Measurements from ENCODE around the gene PATL1. TPM values are rescaled to one million over a fixed set of nuclear protein-coding genes. Genes with fewer than 3 reads are reported as not detected.

The PATL1 gene
- total RNA-seq, 1 experiment from 2014 or later: 55.0 TPM

DNA sequence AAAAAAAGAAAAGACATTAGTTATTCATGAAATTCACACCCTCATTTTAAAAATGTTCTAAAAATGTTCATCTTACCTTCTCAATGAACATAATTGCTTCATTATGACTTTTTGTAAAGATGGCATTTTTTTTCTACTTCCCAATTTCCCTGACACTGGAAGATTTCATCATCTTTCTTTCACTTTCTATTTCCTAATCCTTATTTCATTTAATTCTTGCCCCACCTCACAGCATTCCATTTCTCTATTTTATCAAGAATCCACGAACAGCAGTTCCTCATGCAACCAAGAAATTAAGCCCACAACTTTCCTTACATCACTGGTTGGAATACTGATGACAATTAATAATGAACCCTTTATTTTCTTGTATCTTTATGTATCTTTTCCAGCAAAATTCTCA is 1.9 kb downstream of the PATL1 start:
- intact Hi-C loops (cut with micrococcal nuclease; ENCODE audit: unreplicated experiment): loop anchor here (5.0 kb wide), 1 partner anchor 480 kb away; no protein-coding TSS in a partner anchor
- CTCF ChIA-PET: no interaction called here

DNA sequence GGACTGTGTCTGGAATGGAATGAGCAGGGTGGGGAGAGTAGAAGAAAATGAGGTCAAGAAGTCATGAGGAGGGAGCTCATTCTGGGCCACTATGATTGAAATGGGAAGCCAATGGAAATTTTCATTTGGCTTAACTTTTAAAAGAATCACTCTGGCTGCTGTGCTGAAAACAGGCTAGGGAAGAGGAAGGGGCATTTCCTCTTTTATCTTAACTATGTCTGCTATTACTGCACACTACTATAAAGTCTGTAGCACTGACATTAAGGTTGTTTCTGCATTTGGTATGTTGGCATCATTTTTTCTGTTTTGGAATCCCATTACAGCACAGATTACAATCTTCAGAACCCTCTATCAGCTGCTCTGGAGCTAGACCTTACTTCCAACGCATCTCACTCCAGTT is 8.2 kb downstream of the PATL1 start:
- Histone ChIP-seq H3K4me2 (no peak overlapping the region), H3K36me3 (ENCODE audit: low read depth) (peaks cover 62% of the 10 kb centered on the region), H3K27ac (no peak overlapping the region), H3K9me2 (ENCODE audit: insufficient read depth) (no peaks in the 10 kb centered on the region), H4K20me1 (ENCODE audit: insufficient read depth) (peaks cover 25% of the 10 kb centered on the region), H3K4me1 (replicated peaks; ENCODE audit: insufficient read depth) (no peaks in the 10 kb centered on the region), H3K9me3 (ENCODE audit: insufficient read depth, low read depth) (no peaks in the 10 kb centered on the region), H3F3A (ENCODE audit: insufficient read depth, low read depth) (peaks cover 7% of the 10 kb centered on the region; the same call in 1 of the 2 replicates), H2AFZ (no peak overlapping the region), H3K27me3 (ENCODE audit: insufficient read depth, low read depth) (no peaks in the 10 kb centered on the region), H3K4me3 (no peak overlapping the region), H3K79me2 (ENCODE audit: low read depth) (peaks cover 38% of the 10 kb centered on the region)
- BruUV-seq (replicated peaks): no TSS peak
- intact Hi-C loops (cut with micrococcal nuclease; ENCODE audit: unreplicated experiment): no loop called here
- TF ChIP-seq EZH2 (IDR thresholded peaks at IDR 0.05; ENCODE audit: low read depth): no peak
- TF ChIP-seq, protein P1, sequence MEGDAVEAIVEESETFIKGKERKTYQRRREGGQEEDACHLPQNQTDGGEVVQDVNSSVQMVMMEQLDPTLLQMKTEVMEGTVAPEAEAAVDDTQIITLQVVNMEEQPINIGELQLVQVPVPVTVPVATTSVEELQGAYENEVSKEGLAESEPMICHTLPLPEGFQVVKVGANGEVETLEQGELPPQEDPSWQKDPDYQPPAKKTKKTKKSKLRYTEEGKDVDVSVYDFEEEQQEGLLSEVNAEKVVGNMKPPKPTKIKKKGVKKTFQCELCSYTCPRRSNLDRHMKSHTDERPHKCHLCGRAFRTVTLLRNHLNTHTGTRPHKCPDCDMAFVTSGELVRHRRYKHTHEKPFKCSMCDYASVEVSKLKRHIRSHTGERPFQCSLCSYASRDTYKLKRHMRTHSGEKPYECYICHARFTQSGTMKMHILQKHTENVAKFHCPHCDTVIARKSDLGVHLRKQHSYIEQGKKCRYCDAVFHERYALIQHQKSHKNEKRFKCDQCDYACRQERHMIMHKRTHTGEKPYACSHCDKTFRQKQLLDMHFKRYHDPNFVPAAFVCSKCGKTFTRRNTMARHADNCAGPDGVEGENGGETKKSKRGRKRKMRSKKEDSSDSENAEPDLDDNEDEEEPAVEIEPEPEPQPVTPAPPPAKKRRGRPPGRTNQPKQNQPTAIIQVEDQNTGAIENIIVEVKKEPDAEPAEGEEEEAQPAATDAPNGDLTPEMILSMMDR (conservative IDR thresholded peaks at IDR 0.05): no peak
- DNase-seq: no peak
- ChIA-PET CTCF (no interaction called here), POLR2A (ENCODE audit: unreplicated experiment) (no interaction called here)

More for the DNA sequence above, 1.9 kb downstream of the PATL1 start:
- Histone ChIP-seq H3F3A (ENCODE audit: insufficient read depth, low read depth) (peaks cover 23% of the 10 kb centered on the region; the same call in 1 of the 2 replicates), H3K79me2 (ENCODE audit: low read depth) (peaks cover 53% of the 10 kb centered on the region), H2AFZ (no peak overlapping the region), H4K20me1 (ENCODE audit: insufficient read depth) (peaks cover 25% of the 10 kb centered on the region), H3K9me3 (ENCODE audit: insufficient read depth, low read depth) (no peaks in the 10 kb centered on the region), H3K27me3 (ENCODE audit: insufficient read depth, low read depth) (no peaks in the 10 kb centered on the region), H3K4me2 (peak overlapping the region; percentile 84), H3K4me3 (peak overlapping the region; percentile 81; the same call in 1 of the 2 replicates), H3K4me1 (replicated peaks; ENCODE audit: insufficient read depth) (peaks cover 25% of the 10 kb centered on the region), H3K36me3 (ENCODE audit: low read depth) (peaks cover 36% of the 10 kb centered on the region), H3K9me2 (ENCODE audit: insufficient read depth) (no peaks in the 10 kb centered on the region), H3K27ac (no peak overlapping the region)
- BruUV-seq (replicated peaks): no TSS peak
- TF ChIP-seq, protein P1 (conservative IDR thresholded peaks at IDR 0.05): no peak
- no peak for TF ChIP-seq EZH2 (IDR thresholded peaks at IDR 0.05; ENCODE audit: low read depth)
- POLR2A ChIA-PET (ENCODE audit: unreplicated experiment): interaction anchor here (0.7 kb wide), 1 partner anchor 542 kb away, joined by 7 read pairs; no protein-coding TSS in a partner anchor
- no peak for DNase-seq

DNA sequence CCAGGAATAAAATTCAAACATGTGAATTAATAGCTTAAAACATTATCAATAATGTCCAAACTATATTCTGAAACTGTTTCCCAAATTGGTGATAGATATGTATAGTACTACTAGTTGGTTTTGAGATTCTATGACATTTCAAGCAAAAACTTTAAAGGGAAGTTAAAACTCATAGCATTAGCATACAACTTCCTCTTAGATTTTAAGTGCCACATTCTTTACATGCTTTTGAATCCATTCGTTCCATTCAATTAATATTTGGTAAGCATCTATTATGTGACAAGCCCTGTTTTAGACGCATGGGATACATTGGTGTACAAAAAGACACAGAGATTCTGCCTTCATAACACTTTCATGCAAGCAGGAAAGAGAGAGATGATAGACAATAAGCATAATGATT is 8.9 kb downstream of the PATL1 start:
- H3K79me2 ChIP-seq (ENCODE audit: low read depth): peaks cover 36% of the 10 kb centered on the region
- H3K27ac ChIP-seq: no peak overlapping the region
- no peaks in the 10 kb centered on the region for H3K9me3 ChIP-seq (ENCODE audit: insufficient read depth, low read depth)
- intact Hi-C loops (cut with micrococcal nuclease; ENCODE audit: unreplicated experiment): no loop called here
- no TSS peak for BruUV-seq (replicated peaks)
- H3K4me2 ChIP-seq: no peak overlapping the region
- ChIA-PET CTCF (no interaction called here), POLR2A (ENCODE audit: unreplicated experiment) (no interaction called here)
- peaks cover 7% of the 10 kb centered on the region; the same call in 1 of the 2 replicates for H3F3A ChIP-seq (ENCODE audit: insufficient read depth, low read depth)
- peaks cover 25% of the 10 kb centered on the region for H4K20me1 ChIP-seq (ENCODE audit: insufficient read depth)
- TF ChIP-seq, protein P1 (conservative IDR thresholded peaks at IDR 0.05): no peak
- no peak for TF ChIP-seq EZH2 (IDR thresholded peaks at IDR 0.05; ENCODE audit: low read depth)
- H3K9me2 ChIP-seq (ENCODE audit: insufficient read depth): no peaks in the 10 kb centered on the region
- no peak for DNase-seq
- no peak overlapping the region for H3K4me3 ChIP-seq
- H3K27me3 ChIP-seq (ENCODE audit: insufficient read depth, low read depth): no peaks in the 10 kb centered on the region
- no peaks in the 10 kb centered on the region for H3K4me1 ChIP-seq (replicated peaks; ENCODE audit: insufficient read depth)
- peaks cover 63% of the 10 kb centered on the region for H3K36me3 ChIP-seq (ENCODE audit: low read depth)
- H2AFZ ChIP-seq: no peak overlapping the region

Data from PC-9 (cell line).